ENCODE measurements around the gene VPS51.
A peak's percentile ranks its signal among the peaks of the same experiment; 100 is the strongest.
"Not testable (repeated sequence)": the region's sequence is repeated elsewhere in the genome, so short reads cannot be mapped to it uniquely, and the experiment has no call there.

VPS51 gene

GRCh38 chr11:65134240-65134951, 38.4 kb downstream of the VPS51 start, which contains the start of gene SYVN1:
SYVN1 (minus strand) TSS chr11:65134519; CDS start chr11:65133601, 918 bp downstream.
- peak; percentile 88 to 89 for DNase-seq (ENCODE audit: low read depth in 2 of 2)

GRCh38 chr11:65134952-65135632, 39.1 kb downstream of the VPS51 start:
- DNase-seq (ENCODE audit: low read depth in 2 of 2) = peak; percentile 58 to 74

GRCh38 chr11:65135633-65136145, 39.7 kb downstream of the VPS51 start:
- DNase-seq (ENCODE audit: low read depth in 2 of 2) = no peak

- DNase-seq (ENCODE audit: low read depth in 2 of 2) = no peak
These were observed 40.6 kb downstream of the VPS51 start for GRCh38 chr11:65136515-65137096.

- DNase-seq (ENCODE audit: low read depth in 2 of 2) = no peak
These were observed 46.0 kb downstream of the VPS51 start for GRCh38 chr11:65141896-65142494.

GRCh38 chr11:65147352-65148075, 51.5 kb downstream of the VPS51 start:
- DNase-seq (ENCODE audit: low read depth in 2 of 2) = no peak

- DNase-seq (ENCODE audit: low read depth in 2 of 2) = no peak
These were observed 52.6 kb downstream of the VPS51 start for GRCh38 chr11:65148657-65149056.

GRCh38 chr11:65150131-65150508, 54.1 kb downstream of the VPS51 start:
- DNase-seq (ENCODE audit: low read depth in 2 of 2) = not testable (repeated sequence)

- no peak for DNase-seq (ENCODE audit: low read depth in 2 of 2)
These were observed 54.7 kb downstream of the VPS51 start for GRCh38 chr11:65150509-65151299.

GRCh38 chr11:65151331-65151899, 55.4 kb downstream of the VPS51 start:
- no peak for DNase-seq (ENCODE audit: low read depth in 2 of 2)

GRCh38 chr11:65152122-65152521, 56.1 kb downstream of the VPS51 start:
- DNase-seq (ENCODE audit: low read depth in 2 of 2) = no peak

- no peak for DNase-seq (ENCODE audit: low read depth in 2 of 2)
These were observed 60.2 kb downstream of the VPS51 start for GRCh38 chr11:65156256-65156655.

GRCh38 chr11:65156926-65157325, 60.9 kb downstream of the VPS51 start:
- no peak for DNase-seq (ENCODE audit: low read depth in 2 of 2)

- DNase-seq (ENCODE audit: low read depth in 2 of 2) = no peak
These were observed 61.3 kb downstream of the VPS51 start for GRCh38 chr11:65157336-65157735.

GRCh38 chr11:65159012-65159411, 63.0 kb downstream of the VPS51 start:
- DNase-seq (ENCODE audit: low read depth in 2 of 2) = no peak

GRCh38 chr11:65160643-65161042, 64.6 kb downstream of the VPS51 start:
- no peak for DNase-seq (ENCODE audit: low read depth in 2 of 2)
